AG04450 (cell line): ENCODE results near the gene ZNF845. TPM values are rescaled to one million over a fixed set of nuclear protein-coding genes. Genes with fewer than 3 reads are reported as not detected.
"Not testable (repeated sequence)": the region's sequence is repeated elsewhere in the genome, so short reads cannot be mapped to it uniquely, and the experiment has no call there.

Experiments
- CTCF ChIA-PET: fragments of 300-600, 350-600 bp; formaldehyde crosslinking; extraction: SDS; loops from one replicate; lab custom pipeline; 2022; ENCODE audit warnings: antibody characterized with exemption, inconsistent platforms; lab: Charles Lee
- POLR2A ChIA-PET: fragments of 350-600 bp; formaldehyde crosslinking; extraction: SDS; loops from one replicate; lab custom pipeline; 2021; ENCODE audit warnings: antibody characterized with exemption, inconsistent platforms; lab: Yijun Ruan, JAX
- DNase-seq: peaks from one replicate; pipeline ENCODE4 v3.0.0-alpha.2; 2011; ENCODE audit warnings: low read depth, low spot score
- H3K27ac ChIP-seq: one replicate; pipeline ENCODE4 v1.5.1; 2012; ENCODE audit warnings: low read depth, low read length, control low read depth
- H3K27me3 ChIP-seq: one replicate; pipeline ENCODE4 v1.6.0; 2012; ENCODE audit warnings: low read length; ENCODE audit not compliant: control insufficient read depth, insufficient read depth
- H3K4me3 ChIP-seq: 2 replicates; pipeline ENCODE4 v1.5.1; 2011; ENCODE audit warnings: mild to moderate bottlenecking, low read depth, low read length, control low read depth
- H3K9me3 ChIP-seq: 2 replicates; pipeline ENCODE4 v1.5.1; 2012; ENCODE audit warnings: low read length; ENCODE audit not compliant: control insufficient read depth, insufficient read depth
- polyA minus RNA-seq: library from RNA; depleted of rRNA, polyadenylated mRNA; stranded (reverse); fragments of >200 nt; gene quantifications from 2 replicates; pipeline ENCODE4 v1.2.3, GENCODE V29; 2011; rRNA and poly(A)+ RNA removed
- polyA plus RNA-seq: library from polyadenylated mRNA; depleted of rRNA; stranded (reverse); fragments of >200 nt; gene quantifications from 2 replicates; pipeline ENCODE4 v1.2.3, GENCODE V29; 2011; rRNA removed
- TF ChIP-seq, protein P1 (sequence below): IDR thresholded peaks from 2 replicates; pipeline ENCODE4 v1.5.1; 2011; ENCODE audit warnings: low read depth, low read length, control low read depth, inconsistent platforms

The ZNF845 gene
- polyA plus RNA-seq (4.1 and 5.9 TPM in 2 replicates), polyA minus RNA-seq (5.1 and 10.9 TPM in 2 replicates)

- ChIA-PET POLR2A (interaction anchor here (0.7 kb wide), 1 partner anchor 223 kb away, joined by 6 read pairs; no protein-coding TSS in a partner anchor), CTCF (no interaction called here)
- no peaks in the 10 kb centered on the region for H3K27me3 ChIP-seq
- DNase-seq, result peak; percentile 73
- H3K9me3 ChIP-seq, result peaks cover 25% of the 10 kb centered on the region
- peak within 1 kb of the TSS; percentile 68 for H3K27ac ChIP-seq
- H3K4me3 ChIP-seq, result peak within 1 kb of the TSS; percentile 91
- TF ChIP-seq, protein P1, sequence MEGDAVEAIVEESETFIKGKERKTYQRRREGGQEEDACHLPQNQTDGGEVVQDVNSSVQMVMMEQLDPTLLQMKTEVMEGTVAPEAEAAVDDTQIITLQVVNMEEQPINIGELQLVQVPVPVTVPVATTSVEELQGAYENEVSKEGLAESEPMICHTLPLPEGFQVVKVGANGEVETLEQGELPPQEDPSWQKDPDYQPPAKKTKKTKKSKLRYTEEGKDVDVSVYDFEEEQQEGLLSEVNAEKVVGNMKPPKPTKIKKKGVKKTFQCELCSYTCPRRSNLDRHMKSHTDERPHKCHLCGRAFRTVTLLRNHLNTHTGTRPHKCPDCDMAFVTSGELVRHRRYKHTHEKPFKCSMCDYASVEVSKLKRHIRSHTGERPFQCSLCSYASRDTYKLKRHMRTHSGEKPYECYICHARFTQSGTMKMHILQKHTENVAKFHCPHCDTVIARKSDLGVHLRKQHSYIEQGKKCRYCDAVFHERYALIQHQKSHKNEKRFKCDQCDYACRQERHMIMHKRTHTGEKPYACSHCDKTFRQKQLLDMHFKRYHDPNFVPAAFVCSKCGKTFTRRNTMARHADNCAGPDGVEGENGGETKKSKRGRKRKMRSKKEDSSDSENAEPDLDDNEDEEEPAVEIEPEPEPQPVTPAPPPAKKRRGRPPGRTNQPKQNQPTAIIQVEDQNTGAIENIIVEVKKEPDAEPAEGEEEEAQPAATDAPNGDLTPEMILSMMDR, result no peak
These were observed at the start of gene ZNF845 for GRCh38 chr19:53333463-53334449. ZNF845 (plus strand) TSS chr19:53333749; CDS start chr19:53341308, 7,559 bp downstream.

GRCh38 chr19:53285087-53285486 is 48.5 kb upstream of the ZNF845 start:
- H3K27me3 ChIP-seq, result no peaks in the 10 kb centered on the region
- peaks cover 24% of the 10 kb centered on the region for H3K9me3 ChIP-seq
- CTCF ChIA-PET, result no interaction called here
- no peak overlapping the region for H3K4me3 ChIP-seq
- no peak overlapping the region for H3K27ac ChIP-seq
- DNase-seq, result no peak
- TF ChIP-seq, protein P1, result no peak
- POLR2A ChIA-PET, result no interaction called here

DNA sequence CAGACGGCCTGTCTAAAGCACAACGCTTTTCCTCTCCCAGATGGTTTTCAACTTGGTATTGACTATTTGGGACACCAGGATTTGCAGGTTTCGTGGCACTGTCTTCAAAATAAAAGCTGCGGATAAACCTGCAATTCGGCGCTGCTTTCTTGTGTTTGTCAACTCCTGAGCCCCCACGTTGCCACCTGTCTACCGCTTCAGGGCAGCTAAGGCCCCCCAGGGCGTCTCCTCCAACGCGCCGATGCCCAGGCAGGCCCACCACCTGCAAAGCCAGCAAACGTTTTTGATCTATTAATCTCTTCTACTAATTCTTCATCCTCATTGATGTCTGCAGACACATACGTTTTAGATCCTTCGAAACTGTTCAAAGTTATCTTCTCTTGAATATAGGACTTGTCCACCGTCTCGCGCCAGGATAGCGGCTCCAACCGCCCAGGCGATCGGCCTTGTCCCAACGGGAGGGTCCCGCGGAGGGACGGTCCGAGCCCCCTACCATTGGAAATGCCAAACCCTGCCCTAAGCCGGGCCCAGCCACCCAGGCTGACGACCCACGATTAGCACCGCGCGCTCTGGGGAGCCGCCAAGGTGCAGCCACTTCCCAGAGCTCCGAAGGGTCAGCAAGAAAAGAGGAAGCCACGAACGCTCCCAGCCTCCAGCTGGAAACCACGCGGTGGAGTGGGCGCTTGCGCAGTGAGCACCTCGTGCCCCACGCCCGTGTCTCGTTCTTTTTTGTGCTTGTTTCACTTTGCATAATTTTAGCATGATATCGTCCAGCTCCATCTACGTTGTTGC is 42.6 kb upstream of the ZNF845 start:
- TF ChIP-seq, protein P1, result no peak
- DNase-seq, result no peak
- peaks cover 41% of the 10 kb centered on the region for H3K9me3 ChIP-seq
- ChIA-PET CTCF (no interaction called here), POLR2A (no interaction called here)
- no peak overlapping the region for H3K4me3 ChIP-seq
- H3K27ac ChIP-seq, result no peak overlapping the region
- no peaks in the 10 kb centered on the region for H3K27me3 ChIP-seq

DNA sequence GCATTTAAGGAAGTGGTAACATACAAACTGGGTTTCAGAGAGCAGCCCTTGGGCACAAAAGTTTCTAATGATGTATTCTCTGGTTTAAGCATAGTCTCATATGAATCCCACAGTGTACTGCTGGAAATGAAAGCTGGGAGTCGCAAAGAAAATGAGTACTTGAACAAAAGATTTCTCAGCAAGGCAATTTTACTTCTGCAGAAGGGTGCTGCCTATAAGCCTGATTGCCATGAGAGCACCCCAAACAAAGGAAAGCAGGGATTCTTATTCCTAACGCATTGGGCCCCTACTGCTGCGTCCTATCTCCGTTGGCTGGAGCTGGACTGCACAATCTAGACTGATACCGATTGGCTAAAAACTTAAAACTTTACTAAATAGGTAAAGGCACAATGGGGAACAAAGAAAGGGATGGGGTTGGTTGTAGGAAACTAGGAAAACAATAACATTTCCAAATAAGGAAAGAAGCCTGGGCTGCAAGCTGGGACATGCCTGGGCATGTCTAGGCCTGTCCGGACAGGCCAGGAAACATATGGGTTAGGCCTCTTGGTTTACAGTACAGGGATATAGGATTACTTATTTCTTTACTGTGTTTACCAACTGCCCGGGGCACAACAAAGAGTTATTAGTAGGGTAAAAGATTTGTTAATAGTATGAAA is 38.6 kb upstream of the ZNF845 start:
- no peak for DNase-seq
- POLR2A ChIA-PET, result no interaction called here
- H3K27me3 ChIP-seq, result no peaks in the 10 kb centered on the region
- no peak overlapping the region for H3K27ac ChIP-seq
- TF ChIP-seq, protein P1, result no peak
- H3K9me3 ChIP-seq, result peaks cover 50% of the 10 kb centered on the region
- CTCF ChIA-PET, result no interaction called here
- no peak overlapping the region for H3K4me3 ChIP-seq

GRCh38 chr19:53301341-53301740 is 32.2 kb upstream of the ZNF845 start:
- POLR2A ChIA-PET, H3K27me3 ChIP-seq, H3K4me3 ChIP-seq, CTCF ChIA-PET, H3K27ac ChIP-seq, DNase-seq: not testable (repeated sequence)
- H3K9me3 ChIP-seq, result peaks cover 28% of the 10 kb centered on the region
